RWPE1 (cell line): ENCODE measurements around the gene PTGDR2.

Source experiments
- CTCF ChIA-PET: fragments of 350-600 bp; sonication (Branson Sonifier 250); formaldehyde crosslinking; extraction: SDS; loops from one replicate; lab custom pipeline; 2021; lab: Yijun Ruan, JAX
- POLR2A ChIA-PET: fragments of 400-600 bp; formaldehyde crosslinking; extraction: SDS; loops from one replicate; lab custom pipeline; 2020; ENCODE audit warnings: antibody characterized with exemption; ENCODE audit not compliant: low non-redundant PET; lab: Yijun Ruan, JAX
- DNase-seq: peaks from one replicate; pipeline ENCODE4 v3.0.0; 2012; ENCODE audit warnings: low spot score
- H3K27ac ChIP-seq: fragments of 450-650 bp; 2 replicates; pipeline ENCODE4 v1.5.1; 2017
- CTCF ChIP-seq: fragments of 450-650 bp; conservative IDR thresholded peaks from 2 replicates; pipeline ENCODE4 v1.5.1; 2017; ENCODE audit warnings: low read depth, mild to moderate bottlenecking

Gene PTGDR2

GRCh38 chr11:60844045-60844869, 11.5 kb downstream of the PTGDR2 start:
- DNase-seq: no peak
- POLR2A ChIA-PET: no interaction called here
- TF ChIP-seq CTCF: no peak
- CTCF ChIA-PET: interaction anchor here (3.6 kb wide), 1 partner anchor 13 kb away, joined by 14 read pairs; no protein-coding TSS in a partner anchor
- peak overlapping the region; percentile 14; the same call in 1 of the 2 replicates for H3K27ac ChIP-seq

- peak overlapping the region; percentile 67 for H3K27ac ChIP-seq
- DNase-seq: no peak
- POLR2A ChIA-PET: no interaction called here
- CTCF ChIA-PET: interaction anchor here (3.6 kb wide), 1 partner anchor 12 kb away, joined by 14 read pairs; no protein-coding TSS in a partner anchor
- TF ChIP-seq CTCF: no peak
Observed at GRCh38 chr11:60842668-60843600, 12.8 kb downstream of the PTGDR2 start.

GRCh38 chr11:60841797-60842667, 13.7 kb downstream of the PTGDR2 start, which contains the start of gene CCDC86:
Gene CCDC86, plus strand, starts transcription at chr11:60842113. Its CDS starts 12 bp downstream, at chr11:60842125.
- no peak for TF ChIP-seq CTCF

GRCh38 chr11:60840470-60841430, 15.0 kb downstream of the PTGDR2 start:
- no peak for TF ChIP-seq CTCF
- CTCF ChIA-PET: interaction anchor here (0.5 to 1.9 kb wide), 4 partner anchors 10 to 89 kb away, joined by 3 to 8 read pairs (median 3); no protein-coding TSS in a partner anchor
- peak overlapping the region; percentile 67 for H3K27ac ChIP-seq
- no peak for DNase-seq
- POLR2A ChIA-PET: no interaction called here

More at GRCh38 chr11:60841797-60842667, 13.7 kb downstream of the PTGDR2 start, which contains the start of gene CCDC86:
- CTCF ChIA-PET: interaction anchor here (1.9 to 3.6 kb wide), 2 partner anchors 11 kb away, joined by 8 to 14 read pairs; no protein-coding TSS in a partner anchor
- H3K27ac ChIP-seq: peak within 1 kb of the TSS; percentile 67
- POLR2A ChIA-PET: no interaction called here
- peak; percentile 100 for DNase-seq

GRCh38 chr11:60838132-60838531, 17.6 kb downstream of the PTGDR2 start:
- TF ChIP-seq CTCF: no peak
- no peak for DNase-seq
- H3K27ac ChIP-seq: no peak overlapping the region
- POLR2A ChIA-PET: no interaction called here
- CTCF ChIA-PET: no interaction called here
